GM18526 (cell line): Measurements from ENCODE around the gene DCAF15.

Experiments used
- POLR2A ChIP-seq: IDR thresholded peaks from 3 replicates; pipeline ENCODE4 v1.6.1; 2011; ENCODE audit not compliant: insufficient read length; ENCODE audit errors: extremely low read depth

Gene DCAF15, protein sequence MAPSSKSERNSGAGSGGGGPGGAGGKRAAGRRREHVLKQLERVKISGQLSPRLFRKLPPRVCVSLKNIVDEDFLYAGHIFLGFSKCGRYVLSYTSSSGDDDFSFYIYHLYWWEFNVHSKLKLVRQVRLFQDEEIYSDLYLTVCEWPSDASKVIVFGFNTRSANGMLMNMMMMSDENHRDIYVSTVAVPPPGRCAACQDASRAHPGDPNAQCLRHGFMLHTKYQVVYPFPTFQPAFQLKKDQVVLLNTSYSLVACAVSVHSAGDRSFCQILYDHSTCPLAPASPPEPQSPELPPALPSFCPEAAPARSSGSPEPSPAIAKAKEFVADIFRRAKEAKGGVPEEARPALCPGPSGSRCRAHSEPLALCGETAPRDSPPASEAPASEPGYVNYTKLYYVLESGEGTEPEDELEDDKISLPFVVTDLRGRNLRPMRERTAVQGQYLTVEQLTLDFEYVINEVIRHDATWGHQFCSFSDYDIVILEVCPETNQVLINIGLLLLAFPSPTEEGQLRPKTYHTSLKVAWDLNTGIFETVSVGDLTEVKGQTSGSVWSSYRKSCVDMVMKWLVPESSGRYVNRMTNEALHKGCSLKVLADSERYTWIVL

DNA sequence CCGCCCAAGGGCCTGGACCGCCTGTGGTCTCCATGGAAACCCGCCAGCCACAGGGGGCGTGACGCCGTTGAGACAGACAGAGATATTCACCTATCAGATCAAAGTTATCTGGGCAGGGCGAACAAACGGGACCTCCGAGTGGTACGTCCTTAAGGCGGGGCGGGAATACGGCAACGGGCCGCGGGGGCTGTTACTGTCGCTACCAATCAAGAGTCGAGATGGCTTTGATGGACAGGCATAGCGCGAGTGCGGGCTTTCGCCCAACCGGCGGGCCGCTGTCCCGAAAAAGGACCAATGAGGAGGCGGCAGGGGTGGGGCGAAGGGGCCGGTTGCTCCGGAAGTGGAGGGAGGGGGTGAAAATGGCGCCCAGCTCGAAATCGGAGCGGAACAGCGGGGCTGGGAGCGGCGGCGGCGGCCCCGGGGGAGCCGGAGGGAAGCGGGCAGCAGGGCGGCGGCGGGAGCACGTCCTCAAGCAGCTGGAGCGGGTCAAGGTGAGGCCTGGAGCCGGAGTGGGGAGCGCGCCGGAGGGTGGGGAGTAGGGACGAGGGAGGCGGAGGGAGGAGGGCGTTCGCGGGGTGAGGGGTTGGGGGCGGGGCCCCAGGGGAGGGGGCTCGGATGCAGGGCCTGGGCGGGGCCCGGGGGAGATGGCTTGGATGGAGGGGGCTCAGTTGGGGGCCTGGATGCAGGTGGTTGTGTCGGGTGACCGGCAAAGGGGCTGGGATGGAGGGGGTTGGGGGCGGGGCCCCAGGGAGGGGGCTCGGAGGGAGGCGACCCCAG, at the start of gene DCAF15:
Gene DCAF15 (plus strand): TSS at position 356 of the 777 bp plus-strand sequence. CDS start 4 bp downstream, at position 360.
- peak; percentile 70 for TF ChIP-seq POLR2A

DNA sequence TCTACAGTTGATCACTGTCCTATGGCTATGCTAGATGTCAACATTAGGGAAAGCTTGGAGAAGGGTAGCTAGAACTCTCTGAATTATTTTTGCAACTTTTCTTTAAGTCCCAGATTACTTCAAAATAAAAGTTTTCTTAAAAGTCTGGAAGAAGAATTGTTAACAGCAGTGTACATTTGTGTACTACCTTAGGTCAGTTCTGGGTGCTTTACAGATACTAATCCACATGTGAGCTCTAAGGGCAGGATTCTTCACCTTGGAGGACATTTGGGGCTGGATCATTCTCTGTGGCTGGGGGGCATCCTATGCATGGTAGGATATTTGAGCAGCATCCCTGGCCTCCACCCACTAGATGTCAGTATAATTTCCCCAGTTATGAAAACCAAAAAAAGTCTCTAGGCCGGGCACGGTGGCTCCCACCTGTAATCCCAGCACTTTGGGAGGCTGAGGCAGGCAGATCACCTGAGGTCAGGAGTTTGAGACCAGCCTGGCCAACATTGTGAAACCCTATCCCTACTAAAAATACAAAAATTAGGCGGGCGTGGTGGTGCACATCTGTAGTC, 49.2 kb upstream of the DCAF15 start:
- no peak for TF ChIP-seq POLR2A

DNA sequence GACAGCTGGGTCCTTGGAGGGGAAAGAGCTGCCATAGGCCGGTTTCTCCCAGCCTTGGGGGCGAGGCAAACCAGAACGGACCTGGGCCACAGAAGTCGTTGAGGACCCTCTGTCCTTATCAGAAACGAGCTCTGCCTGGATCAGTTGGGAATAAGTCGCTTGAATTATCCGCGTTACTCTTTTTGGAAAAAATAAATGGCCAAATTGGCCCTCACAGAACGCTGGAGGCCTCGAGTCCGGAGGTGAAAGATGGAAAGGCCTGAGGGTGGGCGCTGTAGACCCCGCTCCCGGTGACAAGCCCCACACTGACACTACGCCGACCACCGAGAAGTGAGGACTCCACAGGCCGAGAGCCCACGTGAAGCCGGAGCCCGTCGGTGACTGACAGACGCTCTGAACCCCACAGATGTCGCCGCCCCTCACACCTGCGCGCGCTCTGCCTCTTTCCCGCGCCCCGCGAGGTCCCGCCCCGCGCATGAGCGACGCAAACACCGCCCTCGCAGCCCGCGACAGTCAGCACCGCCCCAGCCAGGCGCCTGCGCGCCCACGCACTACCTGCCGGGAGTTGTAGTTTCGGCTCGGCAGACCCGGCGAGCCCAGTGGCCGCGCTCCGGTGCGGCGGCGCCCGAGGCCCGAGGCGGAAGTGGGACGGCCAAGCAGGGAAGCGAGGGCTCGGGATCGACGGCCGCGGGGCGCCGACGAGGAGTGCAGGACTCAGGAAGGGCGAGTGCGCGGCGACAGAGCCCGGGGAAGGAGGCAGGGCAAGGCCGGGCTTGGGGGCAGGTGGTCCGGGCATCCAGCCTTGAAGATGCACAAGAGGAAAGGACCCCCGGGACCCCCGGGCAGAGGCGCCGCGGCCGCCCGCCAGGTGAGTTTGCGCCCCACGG, 46.4 kb upstream of the DCAF15 start, which contains the start of the genes BRME1 and CC2D1A:
Gene BRME1 (minus strand): TSS at position 484 of the 887 bp plus-strand sequence. CDS start 1,225 bp downstream, outside the sequence.
Gene CC2D1A (plus strand): TSS at position 568 of the 887 bp plus-strand sequence. CDS start 241 bp downstream, at position 809.
- TF ChIP-seq POLR2A, result peak; percentile 61

DNA sequence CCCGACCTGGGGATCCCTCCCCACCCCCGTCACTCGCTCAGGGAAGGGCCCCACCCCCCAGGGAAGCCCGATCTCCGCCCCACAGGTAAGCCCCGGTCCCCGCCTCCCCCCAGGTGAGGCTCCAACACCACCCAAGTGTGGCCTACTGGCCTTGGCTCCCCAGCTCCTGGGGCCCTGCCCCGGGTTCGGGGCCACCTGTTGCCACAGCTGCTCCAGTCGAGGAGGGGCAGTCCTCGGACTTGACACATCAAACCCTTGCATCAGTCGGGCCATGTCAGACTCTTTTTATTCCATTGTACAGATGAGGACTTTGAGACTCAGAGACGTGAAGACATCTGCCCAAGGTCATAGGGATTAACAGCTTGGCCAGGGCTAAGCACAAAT, 45.8 kb upstream of the DCAF15 start:
- TF ChIP-seq POLR2A, result no peak

DNA sequence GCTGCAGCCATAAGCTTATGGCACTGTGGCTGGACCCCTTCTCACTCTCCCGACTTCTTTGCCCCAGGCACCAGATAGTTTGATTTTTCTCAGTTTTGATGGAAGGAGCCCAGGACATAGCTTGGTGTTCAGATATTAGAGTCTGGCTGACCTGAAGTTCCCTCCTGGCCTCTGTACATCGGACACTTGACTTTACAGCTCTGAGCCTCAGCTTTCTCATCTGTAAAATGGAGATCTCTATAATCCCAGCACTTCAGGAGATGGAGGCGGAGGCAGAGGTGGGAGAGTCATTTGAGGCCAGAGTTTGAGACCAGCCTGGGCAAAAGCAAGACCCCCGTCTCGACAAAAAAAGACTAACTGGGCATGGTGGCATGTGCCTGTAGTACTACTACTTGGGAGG, 45.4 kb upstream of the DCAF15 start:
- no peak for TF ChIP-seq POLR2A

DNA sequence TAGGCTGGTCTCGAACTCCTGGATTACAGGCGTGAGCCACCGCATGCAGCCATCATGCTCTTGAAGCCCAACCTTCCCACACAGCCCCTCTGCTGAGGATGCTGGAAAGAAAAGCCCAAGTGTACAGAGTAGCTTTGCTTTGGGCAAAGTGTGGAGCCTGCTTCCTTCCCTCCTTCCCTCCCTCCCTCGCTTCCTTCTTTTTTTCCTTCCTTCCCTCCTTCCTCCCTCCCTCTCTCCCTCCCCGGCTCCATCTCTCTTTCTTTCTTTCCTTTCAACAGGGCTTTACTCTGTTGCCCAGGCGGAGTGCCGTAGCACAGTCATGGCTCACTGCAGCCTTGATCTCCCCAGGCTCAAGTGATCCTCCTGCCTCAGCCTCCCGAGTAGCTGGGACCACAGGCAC, 43.6 kb upstream of the DCAF15 start:
- no peak for TF ChIP-seq POLR2A

DNA sequence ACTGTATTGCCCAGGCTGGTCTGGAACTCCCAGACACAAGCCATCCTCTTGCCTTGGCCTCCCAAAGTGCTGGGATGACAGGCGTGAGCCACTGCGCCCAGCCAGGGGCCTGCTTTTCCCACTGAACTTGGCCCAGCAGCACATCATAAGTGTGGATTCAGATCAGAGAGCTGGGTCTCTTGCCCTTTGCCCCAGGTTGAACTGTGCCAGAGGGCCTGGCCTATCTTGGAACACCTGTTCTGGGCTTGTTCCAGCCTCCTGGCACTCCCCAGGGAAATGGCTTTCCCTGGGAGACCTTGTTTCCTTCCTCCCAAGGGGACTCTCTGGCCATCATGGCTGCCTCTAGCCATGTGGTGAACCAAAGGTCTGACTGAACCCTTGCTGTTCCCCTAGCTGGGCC, 42.9 kb upstream of the DCAF15 start:
- no peak for TF ChIP-seq POLR2A

DNA sequence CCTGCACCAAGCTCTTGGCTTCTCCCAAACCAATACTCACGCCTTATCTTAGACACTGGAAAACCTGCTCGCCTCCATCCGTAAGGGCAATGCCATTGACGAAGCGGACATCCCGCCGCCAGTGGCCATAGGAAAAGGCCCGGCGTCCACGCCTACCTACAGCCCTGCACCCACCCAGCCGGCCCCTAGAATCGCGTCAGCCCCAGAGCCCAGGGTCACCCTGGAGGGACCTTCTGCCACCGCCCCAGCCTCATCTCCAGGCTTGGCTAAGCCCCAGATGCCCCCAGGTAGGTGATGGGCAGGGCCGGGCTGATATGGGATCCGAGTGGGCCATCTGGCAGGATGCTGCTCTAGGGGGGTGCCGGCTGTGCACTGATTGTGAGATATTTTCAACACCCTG, 39.0 kb upstream of the DCAF15 start:
- TF ChIP-seq POLR2A, result no peak

DNA sequence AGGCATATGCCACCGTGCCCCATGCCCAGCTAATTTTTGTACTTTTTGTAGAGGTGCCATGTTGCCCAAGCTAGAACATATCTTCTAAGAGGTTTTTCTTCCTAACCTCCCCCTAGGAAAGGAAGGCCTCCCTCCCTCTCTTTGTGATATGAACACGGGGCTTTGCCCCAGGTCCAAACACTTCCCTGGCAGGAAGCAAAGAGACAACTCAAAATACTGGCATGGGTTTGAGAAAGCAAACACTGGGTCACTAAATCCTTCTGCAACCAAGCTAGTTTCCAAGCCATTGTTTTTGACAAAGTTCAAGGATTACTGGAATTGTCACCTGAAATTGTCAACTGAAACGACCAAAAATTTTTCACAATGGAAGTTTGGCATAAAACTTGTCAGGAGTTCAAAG, 37.5 kb upstream of the DCAF15 start:
- TF ChIP-seq POLR2A, result no peak

DNA sequence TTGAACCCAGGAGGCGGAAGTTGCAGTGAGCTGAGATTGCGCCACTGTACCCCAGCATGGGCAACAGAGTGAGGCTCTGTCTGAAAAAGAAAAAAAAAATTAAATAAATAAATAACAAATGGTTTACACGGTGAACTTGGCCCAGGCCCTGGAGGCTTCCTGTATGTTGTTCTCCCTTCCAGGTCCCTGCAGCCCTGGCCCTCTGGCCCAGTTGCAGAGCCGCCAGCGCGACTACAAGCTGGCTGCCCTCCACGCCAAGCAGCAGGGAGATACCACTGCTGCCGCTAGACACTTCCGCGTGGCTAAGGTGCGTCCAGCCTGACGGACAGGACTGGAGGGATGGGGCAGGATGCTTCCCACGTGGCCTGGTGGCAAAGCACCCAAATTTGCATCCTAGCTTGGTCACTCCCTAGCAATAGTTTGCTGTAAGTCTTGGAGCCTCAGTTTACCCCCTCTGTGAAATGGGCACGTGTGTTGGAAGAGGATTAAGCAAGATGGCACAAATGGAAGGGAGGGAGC, 34.4 kb upstream of the DCAF15 start:
- TF ChIP-seq POLR2A, result no peak

DNA sequence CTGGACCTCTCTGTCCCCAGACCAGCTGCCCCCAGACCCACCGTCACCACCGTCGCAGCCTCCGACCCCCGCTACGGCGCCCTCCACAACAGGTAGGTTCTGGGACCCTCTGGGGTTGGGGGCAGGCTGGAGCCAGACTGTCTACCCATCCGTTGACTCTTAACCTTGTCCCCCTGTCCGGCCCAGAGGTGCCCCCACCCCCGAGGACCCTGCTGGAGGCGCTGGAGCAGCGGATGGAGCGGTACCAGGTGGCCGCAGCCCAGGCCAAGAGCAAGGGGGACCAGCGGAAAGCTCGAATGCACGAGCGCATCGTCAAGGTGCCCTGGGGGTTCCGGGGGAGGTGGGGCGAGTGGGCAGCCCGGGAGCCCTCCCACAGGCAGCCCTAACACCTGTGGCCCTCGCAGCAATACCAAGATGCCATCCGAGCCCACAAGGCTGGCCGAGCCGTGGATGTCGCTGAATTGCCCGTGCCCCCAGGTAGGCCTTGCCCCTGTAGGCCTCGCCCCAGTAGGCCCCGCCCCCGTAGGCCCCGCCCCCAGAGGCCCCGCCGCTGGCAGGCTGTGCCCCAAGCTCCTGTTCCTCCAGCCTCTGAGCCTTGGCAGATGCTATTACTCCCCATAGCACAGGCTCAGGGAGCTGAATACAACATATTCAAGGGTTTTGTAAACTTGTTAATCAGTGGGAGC, 33.4 kb upstream of the DCAF15 start:
- no peak for TF ChIP-seq POLR2A

DNA sequence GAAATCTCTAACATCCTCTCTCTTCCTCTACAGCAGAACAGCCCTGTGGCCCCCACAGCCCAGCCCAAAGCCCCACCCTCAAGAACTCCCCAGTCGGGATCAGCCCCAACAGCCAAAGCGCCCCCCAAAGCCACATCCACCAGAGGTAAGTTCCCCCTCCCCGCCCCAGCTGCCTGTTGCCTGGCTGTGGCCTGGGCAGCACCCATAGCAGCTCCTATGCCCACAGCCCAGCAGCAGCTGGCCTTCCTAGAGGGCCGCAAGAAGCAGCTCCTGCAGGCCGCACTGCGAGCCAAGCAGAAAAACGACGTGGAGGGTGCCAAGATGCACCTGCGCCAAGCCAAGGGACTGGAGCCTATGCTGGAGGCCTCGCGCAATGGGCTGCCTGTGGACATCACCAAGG, 31.8 kb upstream of the DCAF15 start:
- TF ChIP-seq POLR2A, result no peak

DNA sequence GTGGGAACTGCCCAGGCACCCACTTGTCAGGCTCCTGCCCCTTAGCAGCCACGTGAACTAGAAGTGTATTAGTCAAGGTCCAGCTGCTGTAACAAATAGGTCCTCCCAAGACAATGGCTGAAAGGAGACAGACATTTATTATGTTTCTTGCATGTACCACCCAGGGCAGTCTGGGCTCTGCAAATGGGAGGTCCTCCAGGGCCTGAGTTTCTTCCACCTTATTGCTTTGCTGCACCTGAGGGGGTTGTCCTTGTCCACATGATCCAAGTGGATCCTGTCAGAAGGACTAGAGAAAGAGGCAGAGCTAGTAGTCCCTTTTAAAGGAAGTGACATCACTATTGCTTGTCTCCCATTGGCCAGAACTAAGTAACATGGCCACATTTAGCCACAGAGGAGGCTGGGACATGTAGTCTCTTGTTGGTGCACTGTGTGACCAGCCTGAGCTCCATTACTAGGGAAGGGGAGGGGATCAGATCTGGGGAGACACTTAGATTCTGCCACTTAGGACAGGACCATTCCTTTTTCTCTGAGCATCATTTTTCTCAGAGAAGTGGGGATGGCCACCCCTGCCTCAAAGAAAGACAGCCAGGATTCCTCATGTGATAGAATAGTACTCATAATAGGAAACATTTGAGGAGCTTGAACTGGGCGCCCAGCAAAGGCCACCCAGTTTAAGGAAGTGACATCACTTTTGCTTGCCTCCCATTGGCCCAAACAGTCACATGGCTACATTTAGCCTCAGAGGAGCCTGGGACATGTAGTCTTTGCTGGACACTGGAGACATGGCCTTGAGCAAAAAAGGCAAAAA, 31.2 kb upstream of the DCAF15 start:
- TF ChIP-seq POLR2A, result no peak
